OCI-LY7 (cell line): ENCODE measurements around the gene THAP12. TPM values are rescaled to one million over a fixed set of nuclear protein-coding genes. Genes with fewer than 3 reads are reported as not detected.

Experiments used
- BruUV-seq: library from RNA; stranded (reverse); fragments of 400-500 nt; replicated peaks from 2 replicates; lab custom pipeline; 2021; lab: Mats Ljungman, UMichigan
- CTCF ChIA-PET: fragments of 300-600 bp; sonication (Branson Sonifier 250); formaldehyde crosslinking; loops from one replicate; lab custom pipeline; 2022; ENCODE audit warnings: antibody characterized with exemption; ENCODE audit not compliant: unreplicated experiment; lab: Charles Lee
- POLR2A ChIA-PET: fragments of 300-600 bp; sonication (Branson Sonifier 250); formaldehyde crosslinking; loops from one replicate; lab custom pipeline; 2022; ENCODE audit warnings: antibody characterized with exemption; lab: Charles Lee
- DNase-seq: peaks from one replicate; pipeline ENCODE4 v3.0.0-alpha.2; 2015; ENCODE audit warnings: low spot score
- H2AFZ ChIP-seq: fragments of 200-600 bp; sonication (generic), shearing (Covaris generic); 2 replicates; pipeline ENCODE4 v1.6.1; 2014; ENCODE audit warnings: mild to moderate bottlenecking, antibody characterized with exemption, low read length, moderate library complexity
- H3K27ac ChIP-seq: fragments of 200-600 bp; sonication (generic); 2 replicates; pipeline ENCODE4 v1.5.1; 2014; ENCODE audit warnings: mixed run types, low read depth, mild to moderate bottlenecking, moderate library complexity, low read length, inconsistent platforms; ENCODE audit not compliant: poor library complexity, severe bottlenecking
- H3K36me3 ChIP-seq: fragments of 200-600 bp; sonication (generic); 2 replicates; pipeline ENCODE4 v1.6.1; 2014; ENCODE audit warnings: mild to moderate bottlenecking, antibody characterized with exemption, low read length, moderate library complexity, mixed read lengths; ENCODE audit not compliant: insufficient read depth
- H3K4me1 ChIP-seq: fragments of 200-600 bp; sonication (generic); 2 replicates; pipeline ENCODE4 v1.5.1; 2014; ENCODE audit warnings: mild to moderate bottlenecking, low read length; ENCODE audit not compliant: insufficient read depth, poor library complexity, severe bottlenecking
- H3K4me2 ChIP-seq: fragments of 200-600 bp; sonication (generic); 2 replicates; pipeline ENCODE4 v1.6.1; 2014; ENCODE audit warnings: mild to moderate bottlenecking, low read length
- H3K4me3 ChIP-seq: fragments of 200-600 bp; sonication (generic); 2 replicates; pipeline ENCODE4 v1.5.1; 2014; ENCODE audit warnings: mild to moderate bottlenecking, low read depth, low read length; ENCODE audit not compliant: poor library complexity, severe bottlenecking
- H3K79me2 ChIP-seq: fragments of 200-600 bp; sonication (generic); 2 replicates; pipeline ENCODE4 v1.6.1; 2016; ENCODE audit warnings: low read depth, mild to moderate bottlenecking, low read length, moderate library complexity, mixed read lengths; ENCODE audit not compliant: insufficient read depth
- H3K9me2 ChIP-seq: fragments of 200-600 bp; sonication (generic); 2 replicates; pipeline ENCODE4 v1.6.1; 2016; ENCODE audit warnings: mild to moderate bottlenecking, low read length, mixed read lengths; ENCODE audit not compliant: insufficient read depth
- H3K9me3 ChIP-seq: fragments of 200-600 bp; sonication (generic); 2 replicates; pipeline ENCODE4 v1.6.1; 2014; ENCODE audit warnings: mild to moderate bottlenecking, mixed run types, low read length, mixed read lengths
- H4K20me1 ChIP-seq: fragments of 200-600 bp; sonication (generic); 2 replicates; pipeline ENCODE4 v1.6.1; 2014; ENCODE audit warnings: mild to moderate bottlenecking, antibody characterized with exemption, low read length, moderate library complexity, mixed read lengths; ENCODE audit not compliant: insufficient read depth
- intact Hi-C: fragments of 100-400 bp; cut with micrococcal nuclease; formaldehyde crosslinking; loops from one replicate; pipeline ENCODE4 v1.10.0; 2022; ENCODE audit not compliant: unreplicated experiment
- small RNA-seq: library from RNA; depleted of rRNA; stranded (forward); fragments of <200 nt; gene quantifications from one replicate; pipeline ENCODE3, GENCODE V24; 2014
- total RNA-seq, 2 experiments: library from RNA; depleted of rRNA in 1 of 2; stranded (reverse); fragments of >200 nt in 1 of 2; shearing (Covaris generic) in 1 of 2; gene quantifications; 2 replicates each; pipeline ENCODE4 v1.2.3, GENCODE V29; 2014 to 2022
- TF ChIP-seq, protein P1 (sequence below): fragments of 200-600 bp; sonication (generic); conservative IDR thresholded peaks from 2 replicates; pipeline ENCODE4 v1.5.1; 2014; ENCODE audit warnings: mild to moderate bottlenecking, antibody characterized with exemption, low read length, moderate library complexity, mixed read lengths

THAP12 gene
- total RNA-seq, 2 experiments from 2014 or later, result 55.7 to 74.7 TPM

DNA sequence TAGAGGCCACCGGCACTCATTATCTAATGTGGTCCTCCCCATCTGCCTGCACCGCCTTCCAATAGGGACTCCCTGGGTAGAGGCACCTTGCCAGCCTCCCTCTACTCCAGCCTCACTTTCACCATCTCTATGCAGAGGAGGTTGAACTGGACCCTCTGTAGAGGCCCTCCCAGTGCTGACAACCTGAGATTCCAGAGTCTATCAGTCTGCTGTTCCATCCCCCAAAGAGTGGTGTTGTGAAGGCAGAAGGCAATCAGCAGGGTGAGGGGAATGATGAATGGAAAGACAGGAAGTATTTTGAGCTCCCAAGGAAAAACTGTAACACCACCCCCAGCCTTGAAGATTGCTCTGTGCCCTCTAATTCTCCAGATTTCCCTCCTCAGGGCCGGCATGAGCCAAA is 77.9 kb downstream of the THAP12 start:
- no peaks in the 10 kb centered on the region for H3K4me1 ChIP-seq
- no peaks in the 10 kb centered on the region for H4K20me1 ChIP-seq
- no TSS peak for BruUV-seq
- TF ChIP-seq, protein P1, sequence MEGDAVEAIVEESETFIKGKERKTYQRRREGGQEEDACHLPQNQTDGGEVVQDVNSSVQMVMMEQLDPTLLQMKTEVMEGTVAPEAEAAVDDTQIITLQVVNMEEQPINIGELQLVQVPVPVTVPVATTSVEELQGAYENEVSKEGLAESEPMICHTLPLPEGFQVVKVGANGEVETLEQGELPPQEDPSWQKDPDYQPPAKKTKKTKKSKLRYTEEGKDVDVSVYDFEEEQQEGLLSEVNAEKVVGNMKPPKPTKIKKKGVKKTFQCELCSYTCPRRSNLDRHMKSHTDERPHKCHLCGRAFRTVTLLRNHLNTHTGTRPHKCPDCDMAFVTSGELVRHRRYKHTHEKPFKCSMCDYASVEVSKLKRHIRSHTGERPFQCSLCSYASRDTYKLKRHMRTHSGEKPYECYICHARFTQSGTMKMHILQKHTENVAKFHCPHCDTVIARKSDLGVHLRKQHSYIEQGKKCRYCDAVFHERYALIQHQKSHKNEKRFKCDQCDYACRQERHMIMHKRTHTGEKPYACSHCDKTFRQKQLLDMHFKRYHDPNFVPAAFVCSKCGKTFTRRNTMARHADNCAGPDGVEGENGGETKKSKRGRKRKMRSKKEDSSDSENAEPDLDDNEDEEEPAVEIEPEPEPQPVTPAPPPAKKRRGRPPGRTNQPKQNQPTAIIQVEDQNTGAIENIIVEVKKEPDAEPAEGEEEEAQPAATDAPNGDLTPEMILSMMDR, result no peak
- no peaks in the 10 kb centered on the region for H3K79me2 ChIP-seq
- no peaks in the 10 kb centered on the region for H3K36me3 ChIP-seq
- CTCF ChIA-PET, result no interaction called here
- H3K27ac ChIP-seq, result no peak overlapping the region
- H3K9me2 ChIP-seq, result no peaks in the 10 kb centered on the region
- no peak overlapping the region for H2AFZ ChIP-seq
- no peak overlapping the region for H3K4me2 ChIP-seq
- no peak overlapping the region for H3K4me3 ChIP-seq
- POLR2A ChIA-PET, result no interaction called here
- intact Hi-C loops, result no loop called here
- DNase-seq, result no peak
- H3K9me3 ChIP-seq, result no peaks in the 10 kb centered on the region

Small RNA genes within 50 kb of the gene (small RNA-seq; reads per million reads assigned to genes)
- not detected for gene RF00019

Other genes starting within 250 kb of the THAP12 start
- gene WNT11, start 174.6 kb downstream of the THAP12 start, total RNA-seq (2014; rRNA removed; shearing (Covaris generic)), result not detected in 2 replicates
- not detected in 2 replicates for gene WNT11, start 174.6 kb downstream of the THAP12 start, total RNA-seq (2022)
- gene GVQW3, start 191 bp upstream of the THAP12 start, total RNA-seq (2014; rRNA removed; shearing (Covaris generic)), result 14.4 and 15.4 TPM in 2 replicates
- 16.5 and 18.4 TPM in 2 replicates for gene GVQW3, start 191 bp upstream of the THAP12 start, total RNA-seq (2022)
- gene EMSY, start 63.9 kb upstream of the THAP12 start, total RNA-seq (2014; rRNA removed; shearing (Covaris generic)), result 26.3 and 45.5 TPM in 2 replicates
- gene EMSY, start 63.9 kb upstream of the THAP12 start, total RNA-seq (2022), result 29.8 and 32.2 TPM in 2 replicates